ENCODE data around the gene CCKAR.

The CCKAR gene

DNA sequence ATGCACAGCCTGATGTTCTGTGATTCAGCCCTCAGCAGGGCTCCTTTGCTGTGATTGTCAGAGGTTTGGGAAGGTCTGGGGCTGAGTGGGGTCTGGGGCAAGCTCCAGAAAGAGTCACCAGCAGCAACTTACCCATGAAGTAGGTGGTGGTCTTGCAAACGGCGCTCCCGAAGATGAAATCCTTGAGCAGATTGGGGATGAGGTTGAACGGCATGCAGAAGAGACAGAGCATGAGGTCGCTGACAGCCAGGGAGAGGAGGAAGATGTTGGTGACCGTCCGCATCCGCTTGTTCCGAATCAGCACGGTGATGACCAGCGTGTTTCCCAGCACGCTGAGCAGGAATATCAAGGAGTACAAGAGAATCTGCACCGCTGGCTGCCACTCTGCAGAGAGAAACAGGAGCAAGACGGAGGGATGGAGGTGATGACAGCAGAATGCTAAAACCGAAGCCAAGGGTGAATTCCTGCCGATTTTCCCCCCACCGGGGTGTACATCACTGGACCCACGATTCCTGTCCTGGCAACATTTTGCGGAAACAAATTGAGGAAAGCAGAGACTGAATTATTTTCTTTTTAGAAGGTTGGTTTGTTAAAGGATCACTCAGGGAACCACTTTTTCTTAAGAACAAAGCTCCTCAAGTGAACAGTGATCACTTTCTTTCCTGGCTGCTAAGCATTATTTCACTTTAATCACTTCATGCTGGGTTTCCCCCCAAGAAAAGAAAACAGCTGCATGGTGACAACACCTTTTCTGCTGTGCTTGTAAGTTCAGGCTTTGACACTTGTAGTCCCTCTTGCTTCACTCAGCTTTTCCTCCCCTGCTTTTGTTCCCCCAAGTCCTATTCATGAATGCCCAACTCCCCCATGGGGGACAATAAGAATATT, 941 bp downstream of the CCKAR start:
- DNase-seq = no peak

GRCh38 chr4:26485684-26486083, 4.6 kb downstream of the CCKAR start:
- DNase-seq = no peak

DNA sequence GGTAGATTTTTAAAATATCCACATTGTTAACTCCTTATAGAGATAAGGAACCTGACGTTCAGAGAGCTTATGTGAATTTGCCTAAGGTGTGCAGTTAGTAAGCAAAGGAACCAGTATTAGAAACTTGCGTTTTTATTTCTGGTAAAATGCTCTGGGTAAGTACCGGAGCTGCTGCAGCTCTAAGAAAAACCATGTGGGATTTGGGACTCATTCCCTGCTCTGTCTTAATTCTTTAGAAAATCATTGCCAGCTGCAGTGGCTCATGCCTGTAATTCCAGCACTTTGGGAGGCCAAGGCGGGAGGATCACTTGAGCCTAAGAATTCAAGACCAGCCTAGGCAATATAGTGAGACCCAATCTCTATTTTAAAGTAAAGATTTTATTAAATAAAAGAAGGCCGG, 5.8 kb downstream of the CCKAR start:
- no peak for DNase-seq

DNA sequence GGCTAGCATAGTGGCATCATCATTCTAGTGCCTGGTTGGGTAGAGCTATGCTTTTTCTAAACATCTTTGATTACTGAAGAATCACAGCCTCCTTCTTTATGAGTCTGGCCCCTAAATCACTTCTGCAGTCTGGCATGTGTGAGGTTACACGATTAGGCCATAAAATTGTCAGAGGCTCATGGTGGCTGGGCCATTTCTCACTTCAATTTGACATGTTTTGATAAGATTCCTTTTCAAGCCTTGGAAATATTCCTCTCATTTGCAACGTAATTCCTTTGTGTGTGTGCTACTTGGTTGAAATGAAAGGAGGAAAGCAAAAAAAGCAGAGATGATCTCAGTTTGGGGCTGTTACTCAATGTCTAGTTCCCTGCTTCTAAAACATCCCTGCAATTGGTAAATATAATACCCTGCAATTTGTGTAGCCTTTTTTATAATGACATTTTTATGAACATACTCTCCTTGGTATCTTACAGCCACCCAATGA, 6.2 kb downstream of the CCKAR start:
- DNase-seq = no peak

DNA sequence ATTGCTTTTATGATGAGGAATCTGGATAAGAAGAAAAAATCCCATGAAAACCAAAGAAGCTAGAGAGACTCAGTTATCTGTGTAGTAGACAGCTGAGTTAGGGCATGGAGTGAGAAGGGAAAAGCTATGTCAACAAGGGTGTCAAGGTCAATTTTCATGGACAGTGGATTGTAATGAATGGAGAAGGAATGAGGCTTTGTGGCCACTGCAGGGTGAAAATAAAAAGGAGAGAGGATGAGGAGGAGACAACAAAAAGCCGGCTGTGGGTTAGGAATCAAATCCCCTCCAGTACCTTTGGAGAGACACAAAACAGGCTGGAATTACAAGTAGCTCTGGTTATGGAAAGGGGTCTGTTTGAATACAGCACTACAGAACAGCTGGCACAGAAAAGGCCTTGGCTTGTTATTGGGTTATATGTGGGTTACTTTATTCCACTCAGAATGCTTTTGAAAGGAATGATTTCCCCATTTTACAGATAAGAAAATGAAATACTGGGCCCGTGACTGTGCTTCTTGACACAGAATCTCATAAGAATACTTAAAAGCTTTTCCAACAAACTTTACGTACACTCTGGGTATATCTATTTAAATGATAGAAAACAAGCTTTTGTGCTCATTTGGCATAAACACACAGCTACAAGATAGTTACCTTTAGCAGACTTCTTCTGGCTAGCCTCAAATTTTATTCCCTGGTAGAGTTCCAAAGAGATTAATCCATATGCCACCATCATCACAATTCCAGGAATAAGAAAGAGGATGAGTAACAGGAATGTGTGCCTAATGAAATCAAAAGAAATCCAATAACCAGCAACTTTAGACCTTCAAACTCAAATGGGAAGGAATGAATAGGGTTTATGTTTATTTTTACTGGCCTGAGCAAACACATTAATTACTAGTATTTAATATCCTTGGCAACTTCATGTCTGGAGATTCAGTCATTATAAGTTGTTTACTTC, 7.5 kb downstream of the CCKAR start:
- DNase-seq = no peak

GRCh38 chr4:26478330-26478729, 12.0 kb downstream of the CCKAR start:
- no peak for DNase-seq

DNA sequence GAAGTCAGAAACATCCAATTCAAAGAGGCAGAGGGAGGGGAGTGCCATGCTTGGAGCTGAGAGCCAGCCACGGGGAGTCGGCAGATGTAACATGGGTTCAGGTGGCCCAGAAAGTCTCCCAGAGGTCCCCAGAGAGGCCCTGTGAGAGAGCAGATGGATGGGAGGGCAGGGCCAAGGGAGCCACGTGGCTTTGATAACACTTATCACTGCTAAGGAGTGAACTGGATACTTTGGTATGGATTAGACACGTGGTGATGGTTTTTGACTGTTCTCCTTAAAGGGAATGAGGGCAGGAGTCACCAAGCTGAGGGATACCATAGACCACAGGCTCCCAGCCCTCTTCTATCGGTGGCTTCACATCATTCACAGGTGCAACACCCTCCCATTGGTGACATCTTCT, 13.7 kb downstream of the CCKAR start:
- DNase-seq = no peak

GRCh38 chr4:26475716-26476115, 14.6 kb downstream of the CCKAR start:
- DNase-seq = no peak

- DNase-seq = no peak
These were observed 15.7 kb downstream of the CCKAR start for GRCh38 chr4:26474551-26474950.

GRCh38 chr4:26473893-26474292, 16.4 kb downstream of the CCKAR start:
- DNase-seq = no peak

- DNase-seq = no peak
These were observed 18.4 kb downstream of the CCKAR start for GRCh38 chr4:26471890-26472289.

DNA sequence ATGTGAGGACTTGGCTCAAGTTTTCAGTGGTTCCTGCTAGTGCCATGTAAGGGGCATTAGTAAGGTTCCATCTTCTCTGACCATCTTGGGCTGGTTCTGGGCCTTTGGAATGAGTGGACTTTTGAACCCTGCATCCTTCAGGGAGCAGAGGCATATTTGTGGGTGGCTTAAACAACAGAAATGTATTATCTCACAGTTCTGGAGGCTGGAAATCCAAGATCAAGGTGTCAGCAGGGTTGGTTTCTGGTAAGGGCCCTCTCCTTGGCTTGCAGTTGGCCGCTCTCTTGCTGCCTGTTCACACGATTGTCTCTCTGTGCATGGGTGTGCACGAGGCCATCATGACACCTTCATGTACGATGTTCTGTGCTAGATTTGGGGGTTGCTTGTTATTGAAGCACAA, 21.3 kb downstream of the CCKAR start:
- DNase-seq = no peak

- DNase-seq = no peak
These were observed 21.9 kb downstream of the CCKAR start for GRCh38 chr4:26468283-26468949.

- DNase-seq = no peak
These were observed 22.6 kb downstream of the CCKAR start for GRCh38 chr4:26467724-26468123.

DNA sequence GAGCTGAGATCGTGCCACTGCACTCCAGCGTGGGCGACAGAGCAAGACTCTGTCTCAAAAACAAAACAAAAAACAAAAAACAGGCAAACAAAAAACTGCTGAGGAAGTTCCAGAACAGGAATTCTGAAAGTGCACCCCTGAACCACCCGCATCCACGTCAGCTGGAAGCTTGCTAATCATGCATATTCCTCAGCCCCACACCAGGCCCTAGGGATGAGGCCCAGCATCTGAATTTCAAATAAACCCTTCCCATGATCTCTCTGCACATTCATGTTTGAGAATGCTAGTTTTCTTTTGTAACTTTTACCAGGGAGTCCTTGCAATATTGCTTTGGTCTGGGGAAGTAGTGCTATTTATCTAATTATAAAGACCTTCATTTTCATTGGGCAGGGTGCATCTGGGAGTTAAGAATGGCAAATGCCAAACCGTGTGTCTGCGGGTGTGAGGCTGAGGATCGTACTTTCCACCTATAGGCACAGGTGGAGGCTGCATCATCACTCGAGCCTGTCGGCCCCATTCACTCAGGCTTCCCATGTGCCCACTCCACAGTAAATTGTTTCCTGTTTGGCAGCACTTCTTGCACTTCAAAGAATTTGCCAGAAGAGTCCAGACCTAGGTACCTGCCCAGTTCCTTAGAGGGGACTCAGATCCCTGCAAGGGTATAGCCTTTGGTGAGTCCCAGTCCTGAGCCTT, 23.6 kb downstream of the CCKAR start:
- no peak for DNase-seq

GRCh38 chr4:26464420-26465095, 25.7 kb downstream of the CCKAR start:
- DNase-seq = no peak

GRCh38 chr4:26463386-26463785, 26.9 kb downstream of the CCKAR start:
- no peak for DNase-seq

- no peak for DNase-seq
These were observed 27.4 kb downstream of the CCKAR start for GRCh38 chr4:26462874-26463273.

- no peak for DNase-seq
These were observed 30.3 kb downstream of the CCKAR start for GRCh38 chr4:26459756-26460530.

DNA sequence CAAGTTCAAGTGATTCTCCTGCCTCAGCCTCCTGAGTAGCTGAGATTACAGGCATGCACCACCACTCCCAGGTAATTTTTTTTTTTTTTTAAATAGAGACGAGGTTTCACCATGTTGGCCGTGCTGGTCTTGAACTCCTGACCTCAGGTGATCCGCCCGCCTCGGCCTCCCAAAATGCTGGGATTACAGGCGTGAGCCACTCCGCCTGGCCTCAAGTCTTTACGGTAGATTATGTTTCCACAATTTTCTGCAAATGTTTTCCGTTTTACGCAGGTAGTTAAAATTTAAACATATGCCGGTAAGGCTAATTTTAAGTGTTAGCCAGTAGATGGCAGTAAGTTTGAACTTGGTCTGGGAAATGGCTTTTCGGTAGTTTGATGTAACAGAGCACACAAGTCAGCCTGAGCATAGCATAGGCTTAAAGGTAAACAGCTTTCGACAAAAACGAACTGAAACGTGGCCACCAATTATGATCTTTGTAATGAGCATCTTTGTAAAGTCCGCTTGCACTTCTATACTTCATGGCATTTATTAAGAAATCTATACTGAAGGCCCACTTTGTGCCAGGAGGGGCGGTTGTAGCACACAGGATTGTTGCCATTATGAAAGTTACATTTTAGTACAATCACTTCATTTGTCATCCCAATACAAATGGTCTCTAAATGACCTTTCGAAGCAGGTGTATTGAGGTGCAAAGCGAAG, 31.1 kb downstream of the CCKAR start:
- peak; percentile 30 for DNase-seq

Data from NCI-H1092 (cell line).